CD4-positive, alpha-beta T cell treated with Interleukin-4 for 1 hour (primary cell): ENCODE measurements around the gene SPAG6.
"Not testable (repeated sequence)": the region's sequence is repeated elsewhere in the genome, so short reads cannot be mapped to it uniquely, and the experiment has no call there.

Source experiments
- DNase-seq, 2 donors: peaks; one replicate each; pipeline ENCODE4 v3.0.0-alpha.2; 2020 to 2022

SPAG6 gene

DNA sequence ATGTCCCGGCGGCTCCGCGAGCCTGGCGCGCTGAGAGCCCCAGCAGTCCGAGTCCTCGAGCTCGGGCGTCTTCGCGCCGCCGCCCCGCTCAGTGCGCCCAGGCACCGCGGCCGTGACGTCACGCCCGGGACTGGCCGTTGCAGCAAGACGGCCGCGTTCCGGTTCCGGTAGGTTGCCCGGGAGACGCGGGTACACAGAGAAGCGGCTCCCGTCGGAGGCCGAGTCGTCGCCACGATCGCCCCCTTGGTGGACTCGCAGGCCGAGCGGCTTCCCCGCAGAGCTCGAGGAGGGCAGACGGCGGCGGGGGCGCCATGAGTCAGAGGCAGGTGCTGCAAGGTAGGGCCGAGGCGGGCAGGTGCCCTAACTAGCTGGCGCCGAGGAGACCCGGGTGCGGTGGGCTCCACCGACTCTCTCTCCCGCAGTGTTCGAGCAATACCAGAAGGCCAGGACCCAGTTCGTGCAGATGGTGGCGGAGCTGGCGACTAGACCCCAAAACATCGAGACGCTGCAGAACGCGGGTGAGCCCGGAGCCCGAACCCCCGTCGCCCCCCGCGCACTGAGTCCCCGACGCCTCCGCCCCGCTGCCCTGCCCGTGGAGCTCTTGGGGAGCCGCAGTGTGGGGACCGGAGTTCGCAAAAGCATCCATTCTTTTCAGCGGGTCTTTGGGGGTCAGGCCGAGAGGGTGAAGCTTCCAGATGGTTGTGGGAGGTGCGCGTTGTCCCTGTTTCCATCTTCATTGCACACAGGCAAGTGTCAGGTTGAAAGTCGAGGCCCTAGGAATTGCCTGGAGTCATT, at the start of gene SPAG6:
Gene SPAG6 (plus strand): TSS at position 196 of the 795 bp plus-strand sequence. CDS start 116 bp downstream, at position 312.
- DNase-seq, result peak; percentile 48 to 80

DNA sequence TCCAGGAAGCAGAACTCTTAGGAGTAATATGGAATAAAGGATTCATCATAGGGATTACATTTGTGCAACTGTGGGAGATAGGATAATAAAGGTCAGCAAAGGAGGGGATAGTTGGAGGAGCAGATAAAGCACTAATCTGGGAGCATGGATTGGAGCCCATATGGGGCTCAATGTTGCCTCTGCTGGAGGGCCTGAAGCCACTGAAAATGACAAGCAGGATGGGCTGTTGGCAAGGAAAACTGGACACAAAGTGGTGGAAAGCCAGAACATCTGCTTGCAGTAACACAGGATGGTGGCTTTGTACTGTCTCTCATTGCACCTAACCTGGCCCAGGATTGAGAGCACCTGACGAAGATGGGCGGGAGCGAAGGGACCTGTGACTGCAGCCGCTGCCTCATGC, 44.1 kb upstream of the SPAG6 start:
- DNase-seq, result no peak

DNA sequence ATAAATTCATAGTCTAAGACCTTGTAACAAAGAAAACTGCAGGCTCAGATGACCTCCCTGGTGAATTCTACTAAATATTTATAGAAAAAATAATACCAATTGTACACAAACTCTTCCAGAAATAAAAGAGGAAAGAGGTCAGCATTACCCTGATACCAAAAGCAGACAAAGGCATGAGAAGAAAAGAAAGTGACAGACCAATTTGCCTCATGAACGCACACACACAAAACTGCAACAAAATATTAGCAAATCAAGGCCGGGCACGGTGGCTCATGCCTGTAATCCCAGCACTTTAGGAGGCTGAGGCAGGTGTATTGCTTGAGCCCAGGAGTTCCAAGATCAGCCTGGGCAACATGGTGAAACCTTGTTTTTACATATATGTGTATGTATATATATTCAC, 41.8 kb upstream of the SPAG6 start:
- no peak for DNase-seq

DNA sequence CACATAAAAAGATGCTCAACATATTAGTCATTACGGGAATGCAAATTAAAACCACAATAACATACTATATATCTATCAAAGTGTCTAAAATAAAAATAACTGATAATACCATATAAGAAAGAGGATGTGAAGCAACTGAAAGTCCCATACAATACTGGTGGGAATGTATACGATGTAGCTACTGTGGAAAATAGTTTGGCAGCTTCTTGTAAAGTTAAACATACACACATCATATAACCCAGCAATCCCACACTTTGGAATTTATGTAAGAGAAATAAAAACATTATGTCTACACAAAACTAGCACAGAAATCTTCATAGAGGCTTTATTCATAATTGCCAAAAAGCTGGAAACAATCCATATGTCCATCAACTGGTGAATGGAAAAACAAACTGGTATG, 39.6 kb upstream of the SPAG6 start:
- DNase-seq, result no peak

DNA sequence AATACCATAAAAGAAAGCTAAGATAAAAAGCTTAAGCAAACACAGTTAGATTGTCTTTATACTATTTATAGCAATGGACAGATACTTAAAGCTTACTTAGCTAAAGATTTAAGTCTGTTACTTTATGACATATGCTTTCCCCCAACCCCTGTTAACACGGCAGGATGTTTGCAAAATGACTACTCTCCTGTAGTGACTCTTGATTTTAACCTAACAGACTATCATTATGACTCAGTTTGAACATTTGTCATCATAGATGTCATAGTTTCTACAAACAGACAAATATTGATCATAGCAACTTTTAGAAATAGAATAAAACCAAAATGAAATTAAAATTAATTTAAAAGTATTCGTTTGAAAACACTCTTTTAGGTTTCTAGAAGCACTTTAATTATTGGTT, 36.9 kb upstream of the SPAG6 start:
- DNase-seq, result no peak

DNA sequence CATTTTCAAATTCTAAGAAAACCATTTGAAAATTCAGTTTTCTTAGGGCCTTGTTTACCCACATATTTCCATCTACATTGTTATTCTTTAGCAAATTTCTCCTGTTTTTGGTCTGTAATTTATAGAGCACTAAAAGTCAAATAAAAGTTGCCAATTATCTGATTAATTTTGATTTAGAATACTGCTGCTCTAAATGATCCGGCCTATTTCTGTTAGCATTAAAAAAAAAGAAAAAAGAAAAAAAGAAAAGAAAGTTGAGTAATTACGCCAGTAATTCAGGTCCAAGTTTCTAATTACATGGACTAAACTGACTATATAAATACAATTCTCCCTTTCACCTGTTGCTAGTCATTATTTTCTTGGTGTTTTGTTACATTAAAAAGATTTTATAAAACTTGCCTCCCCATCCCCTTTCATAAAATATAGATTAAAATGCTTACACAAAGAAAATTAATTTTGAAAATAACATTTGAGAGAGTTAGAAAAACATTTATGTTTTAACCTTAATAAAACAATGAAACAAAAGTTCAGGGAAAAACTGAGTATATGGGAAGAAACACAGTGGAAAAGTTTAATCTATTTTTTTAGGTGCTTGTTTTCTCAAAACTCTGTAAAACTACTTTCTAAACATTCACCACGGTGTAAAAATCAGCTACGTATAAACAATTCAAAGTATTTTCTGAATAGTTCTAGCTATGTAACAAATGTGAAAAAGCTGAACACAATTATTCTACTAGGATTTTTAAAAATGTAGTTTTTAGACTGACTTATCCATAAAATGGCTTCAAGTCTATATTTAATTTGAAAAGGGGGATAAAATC, 35.9 kb upstream of the SPAG6 start:
- no peak for DNase-seq

DNA sequence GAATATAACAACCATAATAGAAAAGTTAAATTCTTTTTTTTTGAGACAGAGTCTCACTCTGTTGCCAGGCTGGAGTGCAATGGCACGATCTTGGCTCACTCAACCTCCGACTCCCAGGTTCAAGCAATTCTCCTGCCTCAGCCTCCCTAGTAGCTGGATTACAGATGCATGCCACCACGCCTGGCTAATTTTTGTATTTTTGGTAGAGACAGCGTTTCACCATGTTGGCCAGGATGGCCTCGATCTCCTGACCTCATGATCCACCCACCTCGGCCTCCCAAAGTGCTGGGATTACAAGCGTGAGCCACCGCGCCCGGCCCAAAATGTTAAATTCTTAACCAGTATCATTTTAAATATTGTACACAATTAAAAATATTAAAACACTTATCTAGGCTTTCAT, 35.3 kb upstream of the SPAG6 start:
- DNase-seq, result not testable (repeated sequence)

DNA sequence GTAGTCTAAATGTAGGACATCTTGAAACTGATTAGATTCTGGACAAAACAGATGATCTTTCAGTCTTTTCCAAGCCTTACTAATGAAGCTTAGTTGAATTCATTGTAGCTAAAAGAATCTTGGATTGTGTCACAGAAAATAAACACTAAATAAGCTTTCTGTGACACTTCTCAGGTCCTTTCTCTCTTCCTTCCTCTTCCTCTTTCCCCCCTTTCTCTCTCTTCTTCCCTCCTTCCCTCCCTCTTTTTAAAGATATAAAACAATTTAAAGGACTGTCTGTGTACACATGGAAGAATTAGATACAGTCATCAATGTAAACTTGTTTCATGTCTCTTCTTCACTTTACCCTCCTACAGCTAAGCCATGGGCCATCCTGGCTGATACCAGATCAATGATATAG, 34.4 kb upstream of the SPAG6 start:
- DNase-seq, result no peak

DNA sequence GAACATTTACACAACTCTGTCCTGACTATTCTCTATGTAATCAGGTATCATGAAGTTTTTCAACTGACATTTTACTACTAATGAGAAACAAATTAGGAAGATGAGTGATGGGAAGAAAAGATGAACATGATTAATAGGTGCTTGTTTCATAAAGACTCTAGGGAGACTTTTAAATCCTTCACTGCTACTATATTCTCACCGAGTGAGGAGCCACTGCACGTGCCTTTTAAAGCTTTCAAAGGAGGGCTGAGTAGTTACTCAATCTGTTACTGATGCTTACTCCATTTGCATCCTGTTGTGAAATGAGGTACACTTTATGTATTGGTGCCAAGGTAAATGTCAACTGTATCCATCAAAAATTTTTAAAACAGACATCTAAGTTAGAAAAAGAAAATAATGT, 30.4 kb upstream of the SPAG6 start:
- DNase-seq, result no peak

DNA sequence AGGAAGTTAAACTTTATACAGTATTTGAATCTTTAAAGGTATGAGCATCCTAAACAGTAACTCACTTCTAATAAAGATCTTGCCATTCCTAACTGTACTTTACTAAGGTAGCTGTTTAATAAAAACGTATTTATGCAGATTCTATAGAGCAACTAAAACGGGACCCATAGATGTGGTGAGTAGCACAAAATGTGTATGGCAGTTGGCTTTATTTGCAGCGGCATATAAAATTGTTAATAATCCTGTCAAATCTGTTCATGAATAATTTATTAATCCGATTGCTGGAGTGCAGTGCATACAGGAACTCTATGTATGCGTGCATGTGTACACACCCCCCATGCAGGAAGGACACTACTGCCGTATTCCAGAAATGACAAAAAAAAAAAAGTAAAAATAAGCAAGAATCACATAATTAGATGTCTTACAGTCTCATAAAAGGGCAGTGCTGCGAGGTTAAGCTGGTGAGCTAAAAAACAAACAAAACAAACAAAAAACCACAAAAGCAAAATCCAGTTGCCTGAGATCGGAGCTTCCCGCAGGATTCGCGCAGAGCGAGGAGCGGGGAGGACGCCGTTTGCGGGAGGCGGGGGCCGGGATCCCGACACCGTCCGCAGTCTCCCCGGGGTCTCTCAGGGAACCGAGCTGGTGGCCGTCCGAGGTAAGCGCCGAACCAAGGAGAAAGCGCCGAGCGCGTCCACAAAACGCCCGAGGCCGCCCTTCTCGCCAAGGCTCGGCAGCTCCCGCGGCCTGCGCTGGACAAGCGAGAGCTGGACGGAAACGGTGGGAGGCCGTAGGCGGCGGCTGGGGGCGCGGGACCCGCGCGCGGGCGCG, 29.6 kb upstream of the SPAG6 start:
- no peak for DNase-seq

DNA sequence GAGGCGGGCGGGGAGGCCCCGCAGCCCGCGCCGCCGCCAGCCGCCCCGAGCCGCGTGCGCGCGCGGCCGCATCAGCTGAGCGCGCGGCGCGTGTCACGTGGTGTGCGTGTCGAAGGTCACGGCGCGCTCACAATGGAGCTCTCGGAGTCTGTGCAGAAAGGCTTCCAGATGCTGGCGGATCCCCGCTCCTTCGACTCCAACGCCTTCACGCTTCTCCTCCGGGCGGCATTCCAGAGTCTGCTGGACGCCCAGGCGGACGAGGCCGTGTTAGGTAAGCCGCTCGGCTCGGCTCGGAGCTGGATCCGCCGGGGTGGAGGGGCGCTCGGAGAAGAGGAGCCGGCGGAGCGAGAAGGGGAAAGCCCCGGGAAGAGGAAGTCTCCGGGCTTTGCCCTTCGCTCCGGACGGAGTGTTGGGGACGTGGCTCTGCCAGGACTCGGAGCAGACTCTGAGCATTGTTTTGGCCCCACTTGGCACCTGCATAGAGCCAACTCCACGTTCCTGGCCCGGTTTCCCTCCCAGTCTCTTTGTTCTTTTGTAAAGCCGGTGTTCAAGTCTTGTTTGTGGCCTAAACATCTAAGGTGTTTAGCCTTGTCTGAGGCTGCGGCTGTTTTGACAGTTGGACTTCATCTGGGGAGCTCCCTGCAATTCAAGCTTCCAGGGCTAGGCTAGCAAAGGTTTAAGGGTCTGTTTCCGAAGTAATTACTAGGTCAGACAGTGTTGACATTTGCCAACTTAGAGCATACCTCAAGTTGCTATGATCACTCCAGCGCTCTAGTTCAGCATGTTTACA, 28.8 kb upstream of the SPAG6 start, which contains the start of gene COMMD3:
Gene COMMD3 (plus strand): TSS at position 103 of the 790 bp plus-strand sequence. CDS start 30 bp downstream, at position 133.
- DNase-seq, result peak; percentile 77 to 80

DNA sequence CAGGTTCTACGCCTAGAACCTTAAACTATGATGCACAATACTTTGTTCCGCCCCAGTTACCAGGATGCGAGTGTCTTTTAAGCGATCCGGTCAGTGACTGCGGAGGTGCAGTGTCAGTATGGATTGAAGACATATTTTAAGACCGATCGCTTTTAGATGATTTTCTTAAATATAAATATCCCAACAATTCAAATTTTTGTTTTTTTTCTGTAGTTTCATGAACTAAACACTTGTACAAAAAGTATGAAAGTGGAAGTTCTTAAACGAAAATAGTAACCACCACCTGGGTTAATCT, 28.3 kb upstream of the SPAG6 start:
- peak; percentile 36 to 39 for DNase-seq

DNA sequence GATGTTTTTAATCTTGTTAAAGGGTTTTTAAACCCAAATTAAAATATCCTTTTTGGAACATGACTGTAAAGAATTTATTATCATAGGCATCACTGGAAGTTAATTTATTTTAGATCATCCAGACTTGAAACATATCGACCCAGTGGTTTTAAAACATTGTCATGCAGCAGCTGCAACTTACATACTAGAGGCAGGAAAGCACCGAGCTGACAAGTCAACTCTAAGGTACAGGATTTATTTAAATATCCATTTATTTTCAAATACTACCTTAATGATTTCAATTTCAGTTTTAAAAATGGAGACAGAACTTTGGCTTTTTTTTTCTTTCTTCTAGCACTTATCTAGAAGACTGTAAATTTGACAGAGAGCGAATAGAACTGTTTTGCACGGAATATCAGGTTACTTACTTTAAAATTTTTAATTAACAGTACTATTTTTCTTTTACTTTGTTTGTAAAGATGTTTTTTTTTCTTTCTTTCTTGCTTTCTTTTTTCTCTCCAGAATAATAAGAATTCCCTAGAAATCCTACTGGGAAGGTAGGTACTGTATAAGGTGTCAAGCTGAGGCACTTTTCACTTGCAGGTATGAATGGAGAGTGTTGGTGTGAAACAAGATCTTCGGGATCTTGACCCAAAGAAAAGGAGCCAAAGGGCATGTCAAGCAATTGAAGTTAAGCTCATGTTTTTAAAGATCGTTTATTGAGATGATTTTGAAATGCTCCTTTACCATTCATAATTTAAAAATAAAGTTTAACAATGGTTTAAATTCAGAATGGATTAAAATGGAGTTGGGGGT, 27.3 kb upstream of the SPAG6 start:
- no peak for DNase-seq

DNA sequence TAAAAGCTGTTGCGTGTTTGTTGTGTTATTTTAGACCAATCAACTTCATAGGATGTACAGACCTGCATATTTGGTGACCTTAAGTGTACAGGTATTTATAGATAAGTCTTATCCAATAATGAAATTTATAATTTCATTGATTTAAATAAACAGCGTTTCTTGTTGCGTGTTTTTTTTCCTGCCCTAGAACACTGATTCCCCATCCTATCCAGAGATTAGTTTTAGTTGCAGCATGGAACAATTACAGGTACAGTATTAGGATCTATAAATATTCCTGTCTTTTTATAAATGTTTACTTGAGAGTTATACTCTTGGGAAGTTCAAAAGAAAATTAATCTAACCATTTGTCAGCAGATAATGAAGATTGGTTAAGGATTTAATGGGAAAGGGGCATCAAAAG, 26.5 kb upstream of the SPAG6 start:
- DNase-seq, result no peak

DNA sequence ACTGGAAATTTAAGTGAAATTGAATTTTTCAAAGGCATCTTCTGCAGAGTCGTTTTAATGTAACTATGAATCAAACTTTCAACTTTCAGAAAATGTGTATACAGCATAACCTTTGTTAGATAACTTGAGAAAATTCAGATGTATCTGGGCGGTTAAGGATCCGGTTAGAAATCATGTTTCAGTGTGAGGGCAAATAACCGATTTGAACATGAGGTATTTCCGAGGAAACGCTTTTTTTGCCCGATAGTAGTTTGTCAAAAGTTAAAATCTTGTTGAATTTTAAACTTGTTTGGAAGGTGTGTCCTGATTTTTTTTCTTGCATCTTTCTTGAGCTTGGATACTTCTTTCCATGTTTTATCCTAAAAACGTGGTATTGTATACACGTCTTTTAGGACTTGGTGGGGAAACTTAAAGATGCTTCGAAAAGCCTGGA, 25.7 kb upstream of the SPAG6 start:
- no peak for DNase-seq

DNA sequence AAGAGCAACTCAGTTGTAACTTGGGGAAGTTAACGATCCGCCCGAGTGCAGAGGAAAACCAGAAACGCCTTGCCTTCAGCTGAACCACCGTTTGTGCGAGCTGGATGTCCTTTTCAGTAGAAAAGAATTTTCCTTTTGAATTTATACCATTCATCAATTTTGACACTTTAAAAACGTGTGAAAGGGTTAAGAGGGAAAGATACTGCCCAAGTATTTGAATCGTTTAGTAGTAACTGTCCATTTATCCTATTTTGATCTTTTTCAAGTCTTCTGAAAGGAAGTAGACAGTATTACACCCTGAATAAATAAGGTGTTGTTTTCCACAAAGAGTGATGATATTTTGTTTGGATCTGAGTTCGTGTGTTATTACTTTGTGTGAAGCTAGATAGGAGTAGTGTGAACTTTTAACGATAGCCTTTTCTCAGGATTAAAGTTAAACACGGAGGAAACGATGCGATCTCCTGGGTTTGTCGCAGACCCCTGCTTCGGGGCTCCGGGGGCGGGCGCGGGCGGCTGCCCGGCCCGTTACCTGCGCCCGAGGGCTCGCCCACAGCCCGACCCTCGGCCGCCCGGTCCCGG, 25.2 kb upstream of the SPAG6 start:
- peak in 1 of 2 donors; percentile 30 for DNase-seq

DNA sequence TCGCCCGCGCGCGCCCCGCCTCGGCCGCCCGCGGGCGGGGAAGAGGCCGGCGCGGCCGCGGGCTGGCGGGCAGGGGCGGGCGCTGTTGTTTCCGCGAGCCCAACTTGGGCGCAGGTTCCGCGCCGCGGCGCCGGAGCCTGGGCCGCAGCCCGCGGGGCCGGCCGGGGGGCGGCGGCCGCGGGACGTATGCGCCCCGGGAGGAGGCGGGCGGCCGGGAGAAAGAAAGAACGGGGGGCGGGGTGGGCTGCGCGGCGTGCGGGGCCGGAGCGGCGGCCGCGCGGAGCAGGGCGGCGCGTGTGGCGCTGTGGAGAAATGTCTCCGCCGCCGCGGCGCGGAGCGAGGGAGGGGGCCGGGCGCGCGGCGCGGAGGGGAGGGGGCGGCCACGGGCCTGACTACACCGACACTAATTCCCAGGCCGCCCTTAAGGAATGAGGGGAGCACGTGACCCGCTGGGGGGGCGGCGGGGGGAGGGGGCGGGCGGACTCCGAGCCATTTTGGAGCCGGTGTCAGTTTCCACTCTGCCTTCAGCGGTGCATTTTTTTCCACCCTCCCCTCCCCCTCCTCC, 24.6 kb upstream of the SPAG6 start, which contains the start of gene BMI1:
Gene BMI1 (plus strand): TSS at position 509 of the 565 bp plus-strand sequence. CDS start 5,351 bp downstream, outside the sequence.
- DNase-seq, result peak; percentile 72 to 80

DNA sequence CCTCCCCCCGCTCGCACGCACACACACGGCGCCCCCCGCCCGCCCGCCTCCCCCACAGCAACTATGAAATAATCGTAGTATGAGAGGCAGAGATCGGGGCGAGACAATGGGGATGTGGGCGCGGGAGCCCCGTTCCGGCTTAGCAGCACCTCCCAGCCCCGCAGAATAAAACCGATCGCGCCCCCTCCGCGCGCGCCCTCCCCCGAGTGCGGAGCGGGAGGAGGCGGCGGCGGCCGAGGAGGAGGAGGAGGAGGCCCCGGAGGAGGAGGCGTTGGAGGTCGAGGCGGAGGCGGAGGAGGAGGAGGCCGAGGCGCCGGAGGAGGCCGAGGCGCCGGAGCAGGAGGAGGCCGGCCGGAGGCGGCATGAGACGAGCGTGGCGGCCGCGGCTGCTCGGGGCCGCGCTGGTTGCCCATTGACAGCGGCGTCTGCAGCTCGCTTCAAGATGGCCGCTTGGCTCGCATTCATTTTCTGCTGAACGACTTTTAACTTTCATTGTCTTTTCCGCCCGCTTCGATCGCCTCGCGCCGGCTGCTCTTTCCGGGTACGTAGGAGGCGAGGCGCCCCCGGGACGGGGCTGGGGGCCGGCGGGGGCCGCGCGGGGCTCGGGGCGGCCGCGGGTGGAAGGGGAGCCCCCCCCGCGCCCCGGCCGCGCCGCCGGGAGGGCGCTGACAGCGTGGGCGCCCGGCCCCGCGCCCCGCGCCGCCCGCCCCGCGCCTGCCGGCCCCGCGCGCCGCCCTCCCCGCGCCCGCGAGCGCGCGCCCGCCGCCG, 24.0 kb upstream of the SPAG6 start:
- DNase-seq, result peak; percentile 64 to 73

DNA sequence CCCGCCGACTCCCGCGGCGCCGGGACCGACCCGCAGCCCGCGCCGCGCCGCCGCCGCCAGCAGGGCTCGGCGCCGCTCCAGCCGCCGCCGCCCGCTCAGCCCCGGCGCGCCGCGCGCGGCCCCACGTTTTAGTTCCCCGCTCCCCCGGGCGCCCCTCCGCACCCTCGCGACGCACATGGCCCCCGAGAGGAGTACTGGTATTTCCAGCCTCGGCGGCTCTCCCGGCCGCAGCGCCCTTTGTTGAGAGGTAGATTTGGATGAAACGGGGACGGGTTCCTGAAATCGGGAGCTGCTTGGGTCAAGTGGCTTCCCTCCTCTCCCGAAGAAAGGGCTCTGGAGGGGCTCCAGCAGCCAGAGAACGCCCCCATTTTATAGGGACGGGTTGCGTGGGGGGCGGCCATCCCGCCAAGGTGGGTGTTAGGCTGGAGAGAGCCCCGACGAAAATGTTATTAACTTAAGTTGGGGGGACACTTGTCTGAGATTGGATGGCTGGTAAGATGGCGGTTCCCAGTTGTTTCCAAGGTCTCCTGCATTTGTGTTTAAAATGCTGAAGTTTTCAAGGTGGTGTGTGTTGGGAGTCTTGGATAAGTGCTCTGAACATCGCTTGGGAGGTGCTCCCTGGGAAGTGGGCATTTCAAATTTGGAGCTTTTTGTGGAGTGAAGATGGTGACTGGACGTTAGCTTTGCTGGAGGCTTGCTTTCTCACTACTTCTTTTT, 23.2 kb upstream of the SPAG6 start:
- DNase-seq, result peak in 1 of 2 donors; percentile 30
